ENCODE measurements around the gene TEF.
A peak's percentile ranks its signal among the peaks of the same experiment; 100 is the strongest.

TEF gene, protein sequence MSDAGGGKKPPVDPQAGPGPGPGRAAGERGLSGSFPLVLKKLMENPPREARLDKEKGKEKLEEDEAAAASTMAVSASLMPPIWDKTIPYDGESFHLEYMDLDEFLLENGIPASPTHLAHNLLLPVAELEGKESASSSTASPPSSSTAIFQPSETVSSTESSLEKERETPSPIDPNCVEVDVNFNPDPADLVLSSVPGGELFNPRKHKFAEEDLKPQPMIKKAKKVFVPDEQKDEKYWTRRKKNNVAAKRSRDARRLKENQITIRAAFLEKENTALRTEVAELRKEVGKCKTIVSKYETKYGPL

DNA sequence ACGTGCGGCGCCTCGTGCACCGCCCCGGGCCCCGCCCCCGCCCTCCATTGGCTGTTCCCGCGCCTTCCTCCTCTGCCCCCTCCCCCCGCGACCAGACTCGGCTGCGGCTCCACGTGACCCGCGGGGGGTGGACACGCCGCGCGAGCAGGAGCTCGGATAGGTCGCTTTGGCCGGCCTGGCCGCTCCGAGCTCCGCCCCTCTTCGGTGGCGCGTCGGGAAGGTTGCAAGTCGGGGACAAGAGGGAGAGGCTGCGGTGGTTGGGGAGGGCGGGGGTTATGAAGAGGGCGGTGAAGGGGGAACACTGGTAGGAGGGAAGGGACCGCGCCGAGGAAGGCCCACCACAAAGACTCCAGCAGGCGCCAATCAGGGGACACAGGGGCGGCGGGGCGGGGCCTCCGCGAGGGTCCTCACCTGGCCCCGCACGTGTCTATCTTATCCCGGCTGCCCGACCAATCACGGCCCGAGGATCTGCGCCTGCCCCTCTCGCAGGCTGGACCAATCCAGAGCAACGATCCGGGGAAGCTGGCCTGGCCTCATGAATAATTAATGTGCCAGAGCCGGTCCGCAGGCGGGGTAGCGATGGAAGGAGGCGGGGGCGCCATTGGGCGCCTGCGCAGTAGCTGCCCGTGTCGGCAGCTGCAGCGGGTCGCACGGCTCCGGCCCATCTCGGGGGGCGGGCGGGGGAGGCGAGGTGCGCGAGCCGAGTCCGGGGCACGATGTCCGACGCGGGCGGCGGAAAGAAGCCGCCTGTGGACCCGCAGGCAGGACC lies at the start of gene TEF:
TEF (plus strand) TSS at position 614 of the 769 bp plus-strand sequence; CDS start at position 717, 103 bp downstream.
- peak; percentile 99 for DNase-seq

DNA sequence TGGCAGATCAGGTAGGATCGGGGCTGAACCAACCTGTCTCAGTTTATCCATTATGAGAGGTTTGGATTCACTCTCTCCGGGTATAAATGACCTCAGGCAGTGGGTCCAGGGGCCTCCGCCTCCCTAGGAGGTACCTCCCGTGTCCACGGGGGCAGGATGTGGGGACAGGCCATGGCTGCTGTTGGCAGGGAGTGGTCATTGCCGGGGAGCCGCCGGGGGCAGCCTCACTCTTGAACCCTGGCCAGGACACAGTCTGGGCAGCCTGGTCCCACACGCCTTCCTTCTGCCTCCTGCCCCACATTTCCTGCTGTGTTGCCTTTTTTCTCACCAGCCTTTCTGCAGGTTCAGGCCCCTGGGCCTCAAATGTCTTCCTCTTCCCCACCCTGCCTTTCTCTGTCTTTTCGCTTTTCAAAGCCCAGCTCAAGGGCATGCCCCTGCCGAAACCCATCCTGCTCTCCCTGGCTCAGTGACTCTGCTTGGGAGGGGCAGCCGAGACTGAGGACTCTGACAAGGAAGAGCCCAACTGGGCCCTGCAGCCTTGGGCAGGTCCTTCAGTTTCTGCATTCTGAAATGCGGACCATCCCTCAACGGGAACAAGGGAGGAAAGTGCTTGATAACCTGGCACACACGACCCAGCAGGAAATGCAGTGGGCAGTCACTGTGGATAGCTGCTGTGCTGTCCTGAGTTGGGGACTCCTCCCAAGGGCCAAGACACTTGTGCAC lies 49.4 kb upstream of the TEF start:
- no peak for DNase-seq

DNA sequence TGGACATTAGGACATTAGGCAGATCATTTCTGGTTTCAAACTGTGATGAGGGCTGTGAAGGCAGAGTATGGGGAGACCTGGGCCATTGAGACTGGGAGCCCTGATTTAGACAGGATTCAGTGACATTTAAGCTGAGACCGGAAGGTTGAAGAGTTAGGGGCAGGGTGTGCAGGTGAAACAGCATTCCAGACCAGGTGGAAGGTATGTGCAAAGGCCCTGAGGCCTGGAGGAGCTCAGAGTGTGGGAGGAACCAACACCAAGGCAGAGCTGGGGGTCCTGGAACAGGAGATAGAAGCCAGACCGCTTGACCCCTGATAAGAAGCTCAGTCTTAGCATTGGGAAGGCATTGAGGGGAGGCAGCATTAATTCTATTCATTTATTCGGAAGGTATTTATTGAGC lies 47.9 kb upstream of the TEF start:
- no peak for DNase-seq

DNA sequence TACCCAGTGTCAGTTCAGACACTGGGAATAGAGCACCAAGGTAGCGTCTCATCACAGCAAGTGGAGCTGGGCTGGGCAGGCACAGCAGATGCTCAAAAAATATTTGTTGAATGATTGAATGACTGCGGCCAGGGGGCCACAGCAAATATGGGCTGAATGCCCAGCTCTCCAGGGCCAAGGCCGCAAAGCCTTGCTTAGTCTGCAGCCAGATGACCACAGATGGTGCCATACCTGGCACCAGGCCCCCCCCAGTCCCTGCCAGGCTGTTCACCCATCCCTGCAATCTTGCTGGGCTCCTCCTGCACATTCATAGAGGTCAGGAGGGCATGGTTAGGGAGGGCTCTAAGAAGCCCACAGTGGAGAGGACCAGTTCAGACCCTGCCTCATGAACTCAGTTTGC lies 47.5 kb upstream of the TEF start:
- DNase-seq = no peak

DNA sequence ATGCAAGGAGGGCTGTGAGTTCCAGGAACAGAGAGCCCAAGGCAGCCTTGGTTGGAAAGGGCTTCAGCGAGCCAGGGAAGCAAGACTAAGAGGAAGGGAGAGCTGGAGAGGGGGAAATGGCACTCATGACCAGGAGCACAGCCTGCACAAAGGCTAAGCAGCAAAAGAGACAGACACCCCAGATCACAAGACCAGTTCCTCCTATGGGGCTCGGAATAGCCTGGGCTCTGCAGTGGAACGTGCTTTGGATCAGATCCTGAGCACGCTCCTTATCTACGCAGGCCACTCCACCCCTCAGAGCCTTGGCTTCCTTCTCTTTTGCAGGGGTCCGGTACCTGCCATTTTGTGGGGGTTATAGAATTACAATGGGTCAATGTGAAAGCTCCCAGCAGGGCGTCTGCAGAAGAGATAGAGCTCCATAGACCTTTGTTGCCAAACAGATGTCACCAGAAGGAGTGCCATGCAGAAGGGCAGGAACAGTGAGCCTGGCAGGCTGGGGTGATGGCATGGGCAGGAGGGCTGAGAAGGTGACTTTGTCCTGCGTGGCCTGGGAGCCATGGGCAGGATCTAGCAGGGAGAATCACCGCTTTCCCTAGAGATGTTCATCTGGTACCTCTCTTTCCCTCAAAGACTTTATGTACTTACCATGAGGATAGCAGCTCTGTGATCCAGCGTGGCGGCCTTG lies 46.6 kb upstream of the TEF start:
- DNase-seq = no peak

DNA sequence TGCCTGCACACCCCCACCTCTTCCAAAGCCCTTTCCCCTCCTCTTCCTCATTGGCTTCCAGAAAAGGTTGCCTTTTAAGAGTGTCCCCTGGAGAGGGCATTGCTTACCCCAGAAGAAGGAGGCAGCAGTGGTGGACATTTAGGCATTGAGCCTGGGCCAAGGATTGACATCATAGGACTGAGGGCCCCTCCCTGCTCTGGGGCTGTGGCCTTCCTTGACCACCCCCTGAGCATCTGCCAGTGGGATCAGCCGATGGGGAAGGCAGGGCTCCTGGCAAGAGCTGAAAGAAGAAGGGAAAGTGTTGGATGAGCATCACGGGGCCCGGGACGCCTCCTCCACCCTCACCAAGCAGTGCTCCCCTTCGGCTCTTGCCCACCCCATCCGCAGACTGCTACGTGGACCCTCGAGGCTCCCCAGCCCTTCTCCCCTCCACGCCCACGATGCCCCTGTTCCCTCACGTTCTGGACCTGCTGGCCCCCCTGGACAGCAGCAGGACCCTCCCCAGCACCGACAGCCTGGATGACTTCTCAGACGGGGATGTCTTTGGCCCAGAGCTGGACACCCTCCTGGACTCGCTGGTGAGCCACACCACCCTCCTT lies 43.0 kb upstream of the TEF start:
- DNase-seq = no peak

DNA sequence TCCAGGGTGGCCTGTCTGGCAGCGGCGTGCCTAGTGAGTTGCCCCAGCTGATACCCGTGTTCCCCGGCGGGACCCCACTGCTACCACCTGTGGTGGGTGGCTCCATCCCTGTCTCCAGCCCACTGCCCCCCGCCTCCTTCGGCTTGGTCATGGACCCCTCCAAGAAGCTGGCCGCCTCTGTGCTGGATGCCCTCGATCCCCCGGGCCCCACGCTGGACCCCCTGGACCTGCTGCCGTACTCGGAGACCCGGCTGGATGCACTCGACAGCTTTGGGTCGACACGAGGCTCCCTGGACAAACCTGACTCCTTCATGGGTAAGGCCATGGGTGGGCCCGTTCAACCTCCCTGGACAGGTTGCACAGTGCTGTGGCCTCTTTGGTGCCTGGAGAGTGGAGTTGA lies 41.9 kb upstream of the TEF start:
- no peak for DNase-seq

DNA sequence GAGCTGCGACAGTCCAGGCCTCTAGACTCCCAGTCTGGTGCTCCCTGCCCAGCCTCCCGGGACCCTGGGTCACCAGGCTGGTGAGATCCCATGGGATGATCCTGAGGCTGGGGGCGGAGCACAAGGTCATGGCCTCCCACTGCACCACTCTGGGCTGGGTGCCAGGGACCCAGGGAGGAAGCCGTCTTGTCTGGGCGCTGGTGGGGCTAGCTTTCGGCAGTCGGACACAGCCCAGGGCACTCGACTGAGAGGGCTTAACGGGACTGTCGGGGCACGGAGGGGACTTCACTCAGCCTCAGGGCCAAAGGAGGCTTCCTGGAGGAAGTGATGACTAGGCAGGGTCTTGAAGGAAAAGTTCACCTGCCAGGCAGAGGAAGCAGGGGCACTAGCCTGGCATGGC lies 41.4 kb upstream of the TEF start:
- no peak for DNase-seq

DNA sequence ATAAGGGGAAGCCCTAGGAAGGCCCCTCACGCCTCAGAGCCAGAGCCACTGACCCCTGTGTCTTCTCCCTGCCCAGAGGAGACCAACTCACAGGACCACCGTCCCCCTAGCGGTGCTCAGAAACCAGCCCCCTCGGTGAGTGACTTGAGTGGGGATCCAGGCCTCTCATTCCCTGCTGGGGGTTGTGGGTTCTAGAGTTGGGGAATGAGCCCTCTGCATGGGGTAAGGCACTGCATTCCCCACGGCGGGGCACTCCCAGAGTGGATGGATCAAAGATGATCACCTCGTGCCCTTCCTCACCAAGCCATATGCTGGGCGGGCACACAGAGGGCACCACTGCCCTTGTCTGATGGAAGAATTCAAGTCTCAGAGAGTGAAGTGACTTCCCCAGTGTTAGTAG lies 40.7 kb upstream of the TEF start:
- no peak for DNase-seq

DNA sequence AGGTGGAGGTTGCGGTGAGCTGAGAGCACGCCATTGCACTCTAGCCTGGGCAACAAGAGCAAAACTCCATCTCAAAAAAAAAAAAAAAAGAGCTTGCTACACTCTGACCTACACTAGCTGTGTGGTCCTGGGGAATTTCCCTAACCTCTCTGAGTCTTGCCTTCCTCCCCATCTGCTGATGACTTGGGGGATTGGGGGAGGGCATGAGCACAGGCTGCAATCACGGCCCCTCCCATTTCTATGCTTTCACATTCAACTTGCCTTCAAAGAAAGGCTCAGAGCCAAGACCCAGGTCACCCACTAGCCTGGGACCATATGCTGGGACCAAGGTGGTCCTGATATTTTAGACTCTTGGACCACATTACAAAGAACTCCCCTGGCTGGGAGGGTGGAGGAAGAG lies 39.8 kb upstream of the TEF start:
- no peak for DNase-seq

DNA sequence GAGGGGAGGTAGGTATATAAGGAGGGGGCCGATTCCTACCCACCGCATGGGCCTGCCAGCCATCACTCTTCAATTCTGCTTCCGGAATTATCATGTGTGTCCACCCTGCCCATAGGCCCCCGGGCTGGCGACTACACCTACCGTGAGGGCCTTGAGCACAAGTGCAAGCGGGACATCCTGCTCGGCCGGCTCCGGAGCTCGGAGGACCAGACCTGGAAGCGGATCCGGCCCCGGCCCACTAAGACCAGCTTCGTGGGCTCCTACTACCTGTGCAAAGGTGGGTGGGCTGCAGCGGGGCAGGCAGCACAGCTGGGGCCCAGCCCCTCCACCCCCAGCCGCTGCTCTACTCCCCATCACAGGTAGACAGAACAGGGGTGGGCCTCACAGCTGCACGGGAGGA lies 38.4 kb upstream of the TEF start:
- DNase-seq = no peak

DNA sequence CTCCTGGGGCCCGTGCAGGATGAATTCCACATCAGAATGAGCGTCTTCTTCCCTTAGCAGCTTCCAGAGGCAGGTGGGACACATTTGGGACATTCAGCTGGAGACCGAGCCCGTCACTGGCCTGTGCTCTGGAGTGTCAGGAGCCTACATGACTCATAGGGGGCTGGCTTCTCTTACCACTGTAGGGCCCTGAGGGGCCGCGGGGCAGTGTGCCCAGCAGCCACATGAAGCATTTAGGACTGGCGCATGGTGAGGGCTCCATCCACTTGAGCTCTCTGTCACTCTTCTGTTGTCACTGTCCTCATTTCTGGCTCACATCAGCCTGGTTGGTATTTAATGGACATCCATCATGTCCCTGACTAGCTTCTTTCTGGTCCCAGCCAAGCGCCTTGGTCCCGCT lies 38.0 kb upstream of the TEF start:
- DNase-seq = no peak

DNA sequence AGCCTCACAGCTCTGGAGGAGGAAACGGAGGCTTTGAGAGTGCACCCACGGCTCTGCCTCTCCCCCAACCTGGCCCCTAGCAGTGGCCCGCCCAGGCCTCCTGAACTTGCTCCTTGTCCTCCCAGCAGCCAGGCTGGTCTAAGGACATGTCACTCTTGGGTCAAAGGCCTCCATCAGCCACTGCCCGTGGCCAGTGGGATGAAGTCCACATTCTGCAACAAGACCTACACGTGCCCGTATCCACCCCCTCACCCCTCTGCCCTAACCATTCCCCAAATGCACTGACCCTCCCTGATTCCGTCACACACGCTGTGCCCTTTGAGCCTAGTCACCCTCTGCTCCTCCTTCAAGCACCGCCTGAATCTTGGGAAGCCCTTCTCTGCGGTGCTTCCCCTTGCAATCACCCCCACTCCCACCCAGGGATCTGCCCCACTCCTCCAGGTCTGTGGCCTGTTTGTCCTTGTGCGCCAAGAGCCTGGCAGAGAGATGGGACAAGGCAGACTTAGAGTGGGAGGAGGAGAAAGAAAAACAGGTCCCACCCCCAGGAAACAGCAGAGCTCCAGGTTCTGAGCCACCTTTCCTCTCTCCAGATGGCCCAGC lies 37.5 kb upstream of the TEF start:
- DNase-seq = no peak

DNA sequence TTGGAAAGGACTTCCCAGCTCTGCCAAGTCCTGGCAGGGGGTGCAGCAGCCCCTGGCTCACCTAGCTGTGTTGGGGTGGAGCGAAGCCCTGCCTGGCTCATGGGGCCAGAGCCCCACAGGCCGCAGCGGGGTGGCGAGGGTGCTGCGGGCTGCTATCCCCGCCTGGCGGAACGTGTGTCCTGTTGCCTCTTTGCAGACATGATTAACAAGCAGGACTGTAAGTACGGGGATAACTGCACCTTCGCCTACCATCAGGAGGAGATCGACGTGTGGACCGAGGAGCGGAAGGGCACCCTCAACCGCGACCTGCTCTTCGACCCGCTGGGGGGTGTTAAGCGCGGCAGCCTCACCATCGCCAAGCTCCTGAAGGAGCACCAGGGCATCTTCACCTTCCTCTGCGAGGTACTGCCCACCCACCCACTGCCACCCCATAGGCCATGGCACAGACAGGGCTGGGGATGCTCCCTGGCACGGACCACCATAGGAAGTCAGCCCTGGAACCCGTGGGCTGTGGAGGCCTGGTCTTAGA lies 35.9 kb upstream of the TEF start:
- DNase-seq = no peak

DNA sequence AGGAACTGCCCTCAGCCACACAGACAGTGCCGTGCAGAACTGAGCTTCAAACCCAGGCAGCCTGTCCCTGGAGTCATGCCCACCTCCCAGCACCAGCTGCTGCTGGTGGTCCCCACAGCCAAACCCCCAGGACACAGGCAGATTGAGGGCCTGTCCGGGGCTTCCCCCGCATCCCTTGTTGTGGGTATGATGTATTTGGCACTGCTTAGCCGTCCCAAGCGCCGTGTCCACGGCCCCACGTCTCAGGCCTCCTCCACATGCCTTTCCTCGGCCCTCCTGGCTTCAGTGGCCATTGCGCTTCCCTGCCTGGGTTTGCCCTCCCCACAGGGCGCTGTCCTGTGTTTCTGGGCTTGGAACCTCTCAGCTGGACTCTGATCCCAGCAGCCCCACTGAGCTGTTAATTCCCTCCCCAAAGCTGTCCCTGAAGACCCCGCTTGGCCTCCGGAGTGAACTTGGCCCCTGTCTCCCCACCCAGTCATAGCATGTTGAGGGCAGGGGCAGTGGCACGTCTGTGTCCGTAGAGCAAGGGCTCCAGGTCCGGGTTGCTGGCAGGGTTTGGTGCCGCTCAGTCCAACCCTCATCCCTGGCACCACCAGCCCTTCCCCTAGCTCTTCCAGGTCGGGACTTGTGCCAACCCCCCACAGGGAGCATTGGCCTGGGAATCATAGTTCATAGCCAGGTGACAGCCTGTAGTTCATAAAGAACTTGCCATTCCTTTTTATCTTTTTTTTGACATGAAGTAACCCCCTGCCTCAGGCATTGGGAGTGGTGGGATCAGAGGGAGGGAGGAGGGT lies 34.5 kb upstream of the TEF start:
- no peak for DNase-seq

DNA sequence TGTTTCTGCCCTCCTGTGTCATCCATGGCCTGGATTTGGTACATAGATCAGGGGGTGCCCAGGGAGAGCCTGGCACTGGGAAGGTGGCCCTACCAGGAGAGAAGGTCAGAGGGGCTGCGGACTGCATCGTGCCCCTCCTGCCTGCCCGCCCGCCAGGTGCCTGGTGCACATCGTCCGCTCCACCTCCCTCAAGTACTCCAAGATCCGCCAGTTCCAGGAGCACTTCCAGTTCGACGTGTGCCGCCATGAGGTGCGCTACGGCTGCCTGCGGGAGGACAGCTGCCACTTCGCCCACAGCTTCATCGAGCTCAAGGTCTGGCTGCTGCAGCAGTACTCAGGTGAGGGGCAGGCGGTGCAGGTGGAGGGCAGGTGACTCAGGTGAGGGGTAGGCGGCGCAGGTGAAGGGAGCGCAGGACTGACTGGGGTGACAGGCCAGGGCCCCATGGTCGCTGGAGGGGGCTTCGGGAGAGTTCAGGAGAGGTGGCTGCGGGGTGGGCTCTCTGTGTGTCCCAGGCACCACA lies 32.7 kb upstream of the TEF start:
- no peak for DNase-seq

DNA sequence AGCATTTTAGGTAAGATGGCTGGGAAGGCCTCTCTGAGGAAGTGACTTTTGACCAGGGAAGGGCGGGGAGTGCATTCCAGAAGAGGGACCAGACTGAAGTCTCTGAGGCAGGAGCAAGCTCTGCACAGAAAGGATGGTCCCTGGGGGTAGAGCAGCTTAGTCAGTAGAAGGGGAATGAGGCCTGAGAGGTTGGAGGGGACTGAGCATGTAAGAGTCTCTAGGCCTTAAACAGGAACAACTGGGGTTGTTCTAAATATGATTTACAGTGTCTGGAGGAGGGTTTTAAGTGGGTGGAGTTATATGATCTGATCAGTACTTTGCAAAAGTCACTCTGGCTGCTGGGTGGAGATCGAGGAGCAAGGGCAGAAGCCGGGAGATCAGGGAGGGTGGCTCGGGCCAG lies 31.7 kb upstream of the TEF start:
- DNase-seq = no peak

DNA sequence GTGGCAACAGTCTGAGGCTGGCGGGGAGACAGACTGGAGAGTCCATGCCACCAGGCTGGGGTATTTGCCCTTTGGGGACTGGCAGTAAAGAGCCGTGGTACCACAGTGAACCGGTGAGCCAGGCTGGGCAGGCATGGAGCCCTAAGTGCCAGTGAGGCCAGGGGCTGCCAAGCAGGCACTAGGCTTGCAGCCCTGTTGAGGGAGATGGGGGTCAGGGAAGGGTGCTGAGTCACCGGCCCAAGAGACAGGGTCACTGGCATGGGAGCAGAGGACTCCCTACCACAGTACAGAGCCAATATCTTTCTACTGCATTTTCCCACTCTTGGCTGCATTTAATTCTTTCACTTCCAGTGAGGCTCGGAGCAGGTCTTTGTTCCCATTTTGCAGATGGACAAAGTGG lies 30.7 kb upstream of the TEF start:
- DNase-seq = no peak

DNA sequence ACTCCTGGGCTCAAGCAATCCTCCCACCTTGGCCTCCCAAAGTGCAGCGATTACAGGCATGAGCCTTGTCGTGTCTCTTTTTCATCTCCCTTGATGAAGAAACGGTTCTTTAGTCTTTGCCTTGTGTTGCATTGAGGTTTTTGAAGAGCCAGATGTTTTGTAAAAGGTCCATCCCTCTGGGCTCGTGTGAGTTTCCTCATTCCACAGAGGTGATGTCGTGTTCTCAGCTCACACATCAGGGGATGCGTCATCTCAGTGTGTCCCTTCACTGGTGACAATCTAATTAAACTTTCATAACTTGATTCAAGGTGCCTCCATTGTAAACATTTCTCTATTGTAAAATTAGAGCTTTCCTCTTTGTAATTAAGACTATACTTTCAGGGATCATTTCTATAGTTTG lies 29.7 kb upstream of the TEF start:
- no peak for DNase-seq

DNA sequence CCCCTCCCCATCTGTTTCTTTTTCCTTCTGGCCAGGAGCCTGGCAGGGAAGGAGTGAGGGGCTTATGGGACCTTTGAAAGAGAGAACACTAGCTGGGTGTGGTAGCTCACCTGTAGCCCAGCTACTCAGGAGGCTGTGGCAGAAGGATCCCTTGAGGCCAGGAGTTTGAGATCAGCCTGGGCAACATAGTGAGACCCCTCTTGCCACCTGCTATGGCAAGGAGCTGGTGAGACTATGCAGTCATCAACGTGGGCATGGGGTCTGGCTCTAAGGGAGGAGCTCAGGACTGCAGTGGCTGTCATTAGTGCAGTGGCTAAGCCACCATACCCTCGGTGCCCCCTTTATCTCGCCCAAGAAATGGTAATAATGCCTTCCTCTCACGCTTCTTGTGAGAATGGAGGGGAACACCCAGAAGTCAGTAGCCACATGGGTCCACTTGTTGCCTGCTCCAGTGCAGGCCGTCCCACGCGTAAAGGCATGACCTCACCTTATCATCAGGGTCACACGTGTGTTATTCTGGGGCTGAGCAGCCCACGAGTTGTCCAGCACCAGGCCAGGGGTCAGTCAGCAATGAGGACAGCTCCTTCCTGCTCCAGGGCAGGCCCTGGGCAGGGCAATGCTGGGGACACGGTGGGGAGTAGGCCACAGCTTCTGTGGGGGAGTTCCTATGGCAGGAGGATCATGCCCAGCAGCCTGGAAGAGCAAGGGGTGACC lies 27.7 kb upstream of the TEF start:
- DNase-seq = no peak

DNA sequence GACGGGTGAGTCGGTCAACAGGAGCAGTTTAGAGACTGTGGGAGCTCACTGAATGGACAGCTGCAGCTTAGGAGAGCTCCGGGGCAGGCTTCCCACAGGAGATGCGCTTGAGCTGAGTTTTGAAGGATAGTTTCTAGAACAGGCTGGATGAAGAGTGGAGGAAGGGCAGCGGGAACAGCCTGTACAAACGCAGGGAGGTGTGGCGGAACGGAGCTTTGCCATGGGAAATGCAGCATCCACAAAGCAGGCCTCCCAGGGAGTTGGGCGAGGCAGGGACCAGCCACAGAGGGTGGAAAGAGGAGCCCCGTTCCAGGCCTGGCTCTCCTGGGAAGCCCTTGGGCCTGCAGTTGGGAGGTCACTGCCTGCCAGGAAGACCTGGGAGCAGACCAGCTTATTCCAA lies 26.8 kb upstream of the TEF start:
- no peak for DNase-seq
